Measurements from ENCODE around the gene KIF26A. TPM values are rescaled to one million over a fixed set of nuclear protein-coding genes. Genes with fewer than 3 reads are reported as not detected.

KIF26A gene
- total and polyA plus RNA-seq, 2 of the 4 experiments (the other 2 are of a cell fraction) = not detected

GRCh38 chr14:104118006-104118844, 20.2 kb upstream of the KIF26A start:
- Histone ChIP-seq H3K4me3 (ENCODE audit: insufficient read depth, low read depth, low read length) (no peak overlapping the region), H3K9me3 (ENCODE audit: control insufficient read depth, insufficient read depth, low read length) (no peaks in the 10 kb centered on the region), H2BK5ac (ENCODE audit: low read depth, low read length, poor library complexity, severe bottlenecking) (no peak overlapping the region), H3K9me1 (ENCODE audit: insufficient read depth, low read length) (no peaks in the 10 kb centered on the region), H2AFZ (replicated peaks; ENCODE audit: low read length, poor library complexity) (no peak overlapping the region), H3K27me3 (ENCODE audit: control insufficient read depth, insufficient read depth, low read length) (peaks cover 17% of the 10 kb centered on the region; the same call in 1 of the 2 replicates), H3K36me3 (ENCODE audit: control insufficient read depth, insufficient read depth, low read length) (no peaks in the 10 kb centered on the region), H3K79me1 (ENCODE audit: low read depth in 1 of 2, low read length in 2 of 2) (no peaks in the 10 kb centered on the region), H4K5ac (ENCODE audit: low read depth, low read length) (no peak overlapping the region), H3K56ac (ENCODE audit: extremely low read depth, insufficient read depth, low read length) (no peak overlapping the region), H3K4me2 (ENCODE audit: low read depth, low read length) (no peak overlapping the region), H3K23ac (ENCODE audit: low read depth, low read length) (no peak overlapping the region), H3K14ac (replicated peaks; ENCODE audit: low read depth, low read length) (no peak overlapping the region), H3K4me1 (ENCODE audit: control insufficient read depth, insufficient read depth, low read length) (no peaks in the 10 kb centered on the region), H2BK15ac (ENCODE audit: low read depth, low read length) (no peak overlapping the region), H2BK120ac (ENCODE audit: low read depth, low read length) (no peak overlapping the region), H3K18ac (ENCODE audit: low read depth, low read length) (no peak overlapping the region), H4K91ac (ENCODE audit: insufficient read depth, low read depth, low read length) (no peak overlapping the region), H2AK9ac (replicated peaks; ENCODE audit: low read depth, low read length, poor library complexity) (no peak overlapping the region), H4K8ac (ENCODE audit: low read depth in 2 of 2, low read length in 2 of 2) (no peak overlapping the region), H3K4ac (ENCODE audit: low read depth, low read length) (no peak overlapping the region), H2AK5ac (ENCODE audit: low read depth, low read length) (no peak overlapping the region), H4K20me1 (ENCODE audit: insufficient read depth, low read length) (no peaks in the 10 kb centered on the region; the same call in 1 of the 2 replicates), H3K9ac (ENCODE audit: low read depth, low read length) (no peak overlapping the region), H2BK20ac (ENCODE audit: low read depth, low read length) (no peak overlapping the region), H3K27ac (ENCODE audit: insufficient read depth, low read length) (no peak overlapping the region)
- CTCF ChIA-PET = no interaction called here
- dilution Hi-C loops (cut with HindIII; ENCODE audit: low sequenced_read_pairs, unreplicated experiment) = no loop called here
- 53% methylated on average over 18 of the region's 30 CpGs; no CpG with 5 or more reads in 1 of the 2 experiments for WGBS, 2 experiments (ENCODE audit: extremely low coverage in 2 of 2, insufficient read length in 1 of 2)
- POLR2A ChIA-PET (ENCODE audit: unreplicated experiment) = no interaction called here
- BruUV-seq (replicated peaks) = no TSS peak
- DNase-seq (no peak), ATAC-seq (ENCODE audit: low read depth) (no peak)
- in situ Hi-C loops (cut with MboI; ENCODE audit: low sequenced_read_pairs) = no loop called here
- intact Hi-C loops (cut with micrococcal nuclease) = no loop called here
- TF ChIP-seq RCOR1 (IDR thresholded peaks at IDR 0.05; ENCODE audit: insufficient replicate concordance, low read length) (no peak), BHLHE40 (IDR thresholded peaks at IDR 0.05; ENCODE audit: low read depth, low read length) (no peak), USF2 (IDR thresholded peaks at IDR 0.05; ENCODE audit: low read depth, low read length) (no peak), FOS (IDR thresholded peaks at IDR 0.05; ENCODE audit: low read depth, low read length) (no peak), MXI1 (IDR thresholded peaks at IDR 0.05; ENCODE audit: borderline replicate concordance, low read depth, low read length) (no peak), RAD21 (IDR thresholded peaks at IDR 0.05; ENCODE audit: low read length) (no peak), CEBPB (IDR thresholded peaks at IDR 0.05; ENCODE audit: low read depth, low read length) (no peak), MAFK (IDR thresholded peaks at IDR 0.05; ENCODE audit: low read depth, low read length) (no peak), SMC3 (IDR thresholded peaks at IDR 0.05; ENCODE audit: low read depth, low read length) (no peak), POLR2A (IDR thresholded peaks at IDR 0.05; ENCODE audit: low read depth, low read length) (no peak), NFE2L2 (IDR thresholded peaks at IDR 0.05; ENCODE audit: low read depth, low read length) (no peak), RFX5 (IDR thresholded peaks at IDR 0.05; ENCODE audit: low read depth, low read length) (no peak), MAZ (IDR thresholded peaks at IDR 0.05; ENCODE audit: borderline replicate concordance, low read depth, low read length) (no peak)
- TF ChIP-seq, protein P1, sequence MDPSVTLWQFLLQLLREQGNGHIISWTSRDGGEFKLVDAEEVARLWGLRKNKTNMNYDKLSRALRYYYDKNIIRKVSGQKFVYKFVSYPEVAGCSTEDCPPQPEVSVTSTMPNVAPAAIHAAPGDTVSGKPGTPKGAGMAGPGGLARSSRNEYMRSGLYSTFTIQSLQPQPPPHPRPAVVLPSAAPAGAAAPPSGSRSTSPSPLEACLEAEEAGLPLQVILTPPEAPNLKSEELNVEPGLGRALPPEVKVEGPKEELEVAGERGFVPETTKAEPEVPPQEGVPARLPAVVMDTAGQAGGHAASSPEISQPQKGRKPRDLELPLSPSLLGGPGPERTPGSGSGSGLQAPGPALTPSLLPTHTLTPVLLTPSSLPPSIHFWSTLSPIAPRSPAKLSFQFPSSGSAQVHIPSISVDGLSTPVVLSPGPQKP (IDR thresholded peaks at IDR 0.05; ENCODE audit: borderline replicate concordance, low read depth, low read length) = no peak
- TF ChIP-seq, protein P2, sequence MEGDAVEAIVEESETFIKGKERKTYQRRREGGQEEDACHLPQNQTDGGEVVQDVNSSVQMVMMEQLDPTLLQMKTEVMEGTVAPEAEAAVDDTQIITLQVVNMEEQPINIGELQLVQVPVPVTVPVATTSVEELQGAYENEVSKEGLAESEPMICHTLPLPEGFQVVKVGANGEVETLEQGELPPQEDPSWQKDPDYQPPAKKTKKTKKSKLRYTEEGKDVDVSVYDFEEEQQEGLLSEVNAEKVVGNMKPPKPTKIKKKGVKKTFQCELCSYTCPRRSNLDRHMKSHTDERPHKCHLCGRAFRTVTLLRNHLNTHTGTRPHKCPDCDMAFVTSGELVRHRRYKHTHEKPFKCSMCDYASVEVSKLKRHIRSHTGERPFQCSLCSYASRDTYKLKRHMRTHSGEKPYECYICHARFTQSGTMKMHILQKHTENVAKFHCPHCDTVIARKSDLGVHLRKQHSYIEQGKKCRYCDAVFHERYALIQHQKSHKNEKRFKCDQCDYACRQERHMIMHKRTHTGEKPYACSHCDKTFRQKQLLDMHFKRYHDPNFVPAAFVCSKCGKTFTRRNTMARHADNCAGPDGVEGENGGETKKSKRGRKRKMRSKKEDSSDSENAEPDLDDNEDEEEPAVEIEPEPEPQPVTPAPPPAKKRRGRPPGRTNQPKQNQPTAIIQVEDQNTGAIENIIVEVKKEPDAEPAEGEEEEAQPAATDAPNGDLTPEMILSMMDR (conservative IDR thresholded peaks at IDR 0.05; ENCODE audit: low read depth, low read length) = no peak

Data from IMR-90 (cell line).